ENCODE results near the gene PPFIA1.
"Not testable (repeated sequence)": the region's sequence is repeated elsewhere in the genome, so short reads cannot be mapped to it uniquely, and the experiment has no call there.

The PPFIA1 gene

GRCh38 chr11:70290361-70291065 lies 20.0 kb downstream of the PPFIA1 start:
- no peak overlapping the region for H3K4me3 ChIP-seq
- H3K27ac ChIP-seq = peak overlapping the region in 2 of 21 experiments; percentile 7 to 49

GRCh38 chr11:70292166-70292565 lies 21.7 kb downstream of the PPFIA1 start:
- H3K4me3 ChIP-seq = no peak overlapping the region
- no peak overlapping the region for H3K27ac ChIP-seq

- Histone ChIP-seq H3K4me3 (no peak overlapping the region), H3K27ac (no peak overlapping the region)
Measured at GRCh38 chr11:70292863-70293262, 22.4 kb downstream of the PPFIA1 start.

GRCh38 chr11:70295166-70295565 lies 24.7 kb downstream of the PPFIA1 start:
- not testable (repeated sequence) for H3K27ac ChIP-seq

GRCh38 chr11:70296681-70297080 lies 26.2 kb downstream of the PPFIA1 start:
- no peak overlapping the region for H3K4me3 ChIP-seq
- H3K27ac ChIP-seq = no peak overlapping the region

More at GRCh38 chr11:70295166-70295565, 24.7 kb downstream of the PPFIA1 start:
- not testable (repeated sequence) for H3K4me3 ChIP-seq

GRCh38 chr11:70297341-70297740 lies 26.9 kb downstream of the PPFIA1 start:
- H3K4me3 ChIP-seq = no peak overlapping the region
- H3K27ac ChIP-seq = no peak overlapping the region

GRCh38 chr11:70298243-70298915 lies 27.9 kb downstream of the PPFIA1 start:
- H3K27ac ChIP-seq = no peak overlapping the region
- no peak overlapping the region for H3K4me3 ChIP-seq

- no peak overlapping the region for H3K27ac ChIP-seq
- H3K4me3 ChIP-seq = no peak overlapping the region
Measured at GRCh38 chr11:70299636-70300035, 29.1 kb downstream of the PPFIA1 start.

GRCh38 chr11:70301191-70301590 lies 30.7 kb downstream of the PPFIA1 start:
- H3K27ac ChIP-seq = no peak overlapping the region
- no peak overlapping the region for H3K4me3 ChIP-seq

GRCh38 chr11:70301721-70302418 lies 31.4 kb downstream of the PPFIA1 start:
- no peak overlapping the region for H3K4me3 ChIP-seq

GRCh38 chr11:70302419-70302752 lies 31.9 kb downstream of the PPFIA1 start:
- Histone ChIP-seq H3K4me3 (no peak overlapping the region), H3K27ac (no peak overlapping the region)

More at GRCh38 chr11:70301721-70302418, 31.4 kb downstream of the PPFIA1 start:
- no peak overlapping the region for H3K27ac ChIP-seq

GRCh38 chr11:70303070-70303469 lies 32.6 kb downstream of the PPFIA1 start:
- H3K27ac ChIP-seq = no peak overlapping the region

GRCh38 chr11:70304208-70304603 lies 33.7 kb downstream of the PPFIA1 start:
- Histone ChIP-seq H3K27ac (no peak overlapping the region), H3K4me3 (no peak overlapping the region)

More at GRCh38 chr11:70303070-70303469, 32.6 kb downstream of the PPFIA1 start:
- H3K4me3 ChIP-seq = no peak overlapping the region

- no peak overlapping the region for H3K4me3 ChIP-seq
- H3K27ac ChIP-seq = no peak overlapping the region
Measured at GRCh38 chr11:70305501-70305900, 35.0 kb downstream of the PPFIA1 start.

GRCh38 chr11:70306586-70307033 lies 36.1 kb downstream of the PPFIA1 start:
- peak overlapping the region in 1 of 21 experiments; percentile 35 for H3K27ac ChIP-seq
- H3K4me3 ChIP-seq = no peak overlapping the region

GRCh38 chr11:70307176-70307575 lies 36.7 kb downstream of the PPFIA1 start:
- H3K4me3 ChIP-seq = no peak overlapping the region

GRCh38 chr11:70311616-70312015 lies 41.1 kb downstream of the PPFIA1 start:
- no peak overlapping the region for H3K4me3 ChIP-seq
- H3K27ac ChIP-seq = no peak overlapping the region

More at GRCh38 chr11:70307176-70307575, 36.7 kb downstream of the PPFIA1 start:
- H3K27ac ChIP-seq = peak overlapping the region in 2 of 21 experiments; percentile 10 to 59

- Histone ChIP-seq H3K4me3 (no peak overlapping the region), H3K27ac (no peak overlapping the region)
Measured at GRCh38 chr11:70312401-70313357, 42.2 kb downstream of the PPFIA1 start.

GRCh38 chr11:70313945-70314344 lies 43.5 kb downstream of the PPFIA1 start:
- H3K27ac ChIP-seq = peak overlapping the region in 1 of 21 experiments; percentile 1
- H3K4me3 ChIP-seq = no peak overlapping the region
